OCI-LY1 (cell line): ENCODE data around the gene GAMT.

ENCODE experiments used
- EZH2 ChIP-seq: fragments of 200-600 bp; sonication (generic), shearing (Covaris generic); IDR thresholded peaks from 2 replicates; pipeline ENCODE4 v1.8.0; 2017; ENCODE audit warnings: borderline replicate concordance, mixed run types, mild to moderate bottlenecking, antibody characterized with exemption, low read length, moderate library complexity, mixed read lengths
- TF ChIP-seq, protein P1 (sequence below): fragments of 200-600 bp; sonication (generic), shearing (Covaris generic); IDR thresholded peaks from 2 replicates; pipeline ENCODE4 v1.5.1; 2017; ENCODE audit warnings: mild to moderate bottlenecking, antibody characterized with exemption, low read length, moderate library complexity, mixed read lengths

DNA sequence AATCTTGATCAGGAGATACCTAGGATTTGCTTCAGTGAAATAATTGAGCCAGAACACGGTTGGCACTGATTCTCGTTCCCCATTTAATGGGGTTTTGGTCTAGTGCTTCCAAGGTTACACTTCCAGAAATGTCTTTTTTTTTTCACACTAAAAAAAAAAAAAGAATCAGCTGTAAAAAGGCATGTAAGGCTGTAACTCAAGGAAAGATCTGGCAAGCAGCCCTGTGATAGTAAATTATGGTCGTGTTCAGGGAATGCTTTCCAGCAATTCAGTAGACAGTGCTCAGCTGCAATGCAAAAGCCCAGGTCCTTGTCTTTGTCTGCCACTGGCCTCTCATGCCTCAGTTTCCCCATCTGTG, 44.9 kb downstream of the GAMT start:
- TF ChIP-seq, protein P1, sequence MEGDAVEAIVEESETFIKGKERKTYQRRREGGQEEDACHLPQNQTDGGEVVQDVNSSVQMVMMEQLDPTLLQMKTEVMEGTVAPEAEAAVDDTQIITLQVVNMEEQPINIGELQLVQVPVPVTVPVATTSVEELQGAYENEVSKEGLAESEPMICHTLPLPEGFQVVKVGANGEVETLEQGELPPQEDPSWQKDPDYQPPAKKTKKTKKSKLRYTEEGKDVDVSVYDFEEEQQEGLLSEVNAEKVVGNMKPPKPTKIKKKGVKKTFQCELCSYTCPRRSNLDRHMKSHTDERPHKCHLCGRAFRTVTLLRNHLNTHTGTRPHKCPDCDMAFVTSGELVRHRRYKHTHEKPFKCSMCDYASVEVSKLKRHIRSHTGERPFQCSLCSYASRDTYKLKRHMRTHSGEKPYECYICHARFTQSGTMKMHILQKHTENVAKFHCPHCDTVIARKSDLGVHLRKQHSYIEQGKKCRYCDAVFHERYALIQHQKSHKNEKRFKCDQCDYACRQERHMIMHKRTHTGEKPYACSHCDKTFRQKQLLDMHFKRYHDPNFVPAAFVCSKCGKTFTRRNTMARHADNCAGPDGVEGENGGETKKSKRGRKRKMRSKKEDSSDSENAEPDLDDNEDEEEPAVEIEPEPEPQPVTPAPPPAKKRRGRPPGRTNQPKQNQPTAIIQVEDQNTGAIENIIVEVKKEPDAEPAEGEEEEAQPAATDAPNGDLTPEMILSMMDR, result no peak
- TF ChIP-seq EZH2, result no peak
